Tongue (tissue), 3 donors: ENCODE results near the gene CPAMD8. TPM values are rescaled to one million over a fixed set of nuclear protein-coding genes. Genes with fewer than 3 reads are reported as not detected.

Experiments
- DNase-seq: peaks from one replicate; pipeline ENCODE4 v3.0.0-alpha.2; 2015
- small RNA-seq: library from RNA; depleted of rRNA; stranded (forward); fragments of <200 nt; gene quantifications from one replicate; pipeline ENCODE3, GENCODE V24; 2014; ENCODE audit warnings: low replicate concordance
- total RNA-seq: library from RNA; depleted of rRNA; stranded (reverse); fragments of >200 nt; gene quantifications from one replicate; pipeline ENCODE4 v1.2.3, GENCODE V29; 2014

The CPAMD8 gene
- total RNA-seq, 1 donor from 2014 or later, result 6.2 TPM

- DNase-seq, result no peak
Observed at GRCh38 chr19:16872728-16873127, 153.9 kb downstream of the CPAMD8 start.

DNA sequence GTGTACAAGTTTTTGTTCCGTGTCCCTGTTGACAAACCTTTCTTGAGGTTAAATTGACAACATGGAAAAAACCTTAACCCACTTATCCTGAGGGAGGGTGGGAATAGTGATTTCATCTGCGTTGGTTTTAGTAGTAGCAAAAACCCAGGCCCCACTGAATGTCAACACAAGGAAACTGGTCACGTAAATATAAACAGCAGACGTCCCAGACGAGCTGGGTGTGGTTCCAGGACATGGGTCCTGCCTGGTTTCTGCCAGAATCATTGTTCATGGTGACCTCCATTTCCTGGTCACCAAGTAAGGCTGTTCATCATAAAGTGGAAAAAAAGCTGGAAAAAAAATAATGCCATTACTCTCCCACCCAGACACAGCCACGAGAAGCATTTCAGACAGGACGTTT is 154.7 kb downstream of the CPAMD8 start:
- no peak for DNase-seq

GRCh38 chr19:16869331-16869972 is 157.2 kb downstream of the CPAMD8 start:
- DNase-seq, result no peak

- no peak for DNase-seq
Observed at GRCh38 chr19:16868423-16869130, 158.0 kb downstream of the CPAMD8 start.

GRCh38 chr19:16867211-16867610 is 159.4 kb downstream of the CPAMD8 start:
- DNase-seq, result no peak

DNA sequence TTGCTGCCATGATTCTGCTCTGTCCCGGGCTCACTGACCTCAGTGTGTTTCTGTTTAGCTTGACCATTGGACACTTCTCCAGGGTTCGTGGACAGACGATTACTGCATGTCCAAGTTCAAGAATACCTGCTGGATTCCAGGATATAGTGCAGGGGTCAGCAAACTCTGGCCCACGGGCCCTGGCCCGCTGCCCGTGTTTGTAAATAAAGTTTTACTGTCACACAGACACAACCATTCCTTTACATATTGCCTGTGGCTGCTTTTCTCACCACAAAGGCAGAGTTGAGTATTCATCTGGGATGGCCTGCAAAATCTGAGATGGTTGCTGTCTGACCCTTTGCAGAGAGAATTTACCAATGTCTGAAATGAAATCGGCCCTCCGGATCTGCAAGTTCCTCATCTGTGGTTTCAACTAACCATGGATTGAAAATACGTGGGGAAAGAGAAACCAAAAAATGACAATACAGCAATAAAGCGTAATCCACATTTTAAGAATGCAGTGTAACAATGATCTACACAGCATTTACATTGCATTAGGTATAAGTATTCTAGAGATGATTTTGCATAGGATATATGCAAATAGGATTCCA is 163.7 kb downstream of the CPAMD8 start:
- DNase-seq, result no peak

GRCh38 chr19:16861834-16862233 is 164.8 kb downstream of the CPAMD8 start:
- DNase-seq, result no peak

DNA sequence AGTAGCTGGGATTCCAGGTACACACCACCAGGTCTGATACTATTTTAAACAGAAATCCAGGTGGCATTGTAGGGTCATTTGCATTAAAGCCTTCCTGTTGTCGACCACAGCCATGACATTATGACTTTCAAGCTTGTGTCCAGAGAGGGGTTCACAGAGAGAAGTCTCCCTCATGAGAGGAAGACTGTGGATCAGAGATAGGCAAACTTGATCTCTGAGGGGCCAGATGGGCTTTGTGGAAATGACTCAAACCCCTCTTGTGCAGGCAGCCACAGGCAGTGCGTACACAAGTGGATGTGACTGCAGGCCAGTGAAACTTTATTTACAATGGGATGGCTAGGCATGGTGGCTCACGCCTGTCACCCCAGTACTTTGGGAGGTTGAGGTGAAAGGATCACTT is 165.6 kb downstream of the CPAMD8 start:
- DNase-seq, result no peak

- peak; percentile 24 for DNase-seq
Observed at GRCh38 chr19:16860118-16860517, 166.5 kb downstream of the CPAMD8 start.

DNA sequence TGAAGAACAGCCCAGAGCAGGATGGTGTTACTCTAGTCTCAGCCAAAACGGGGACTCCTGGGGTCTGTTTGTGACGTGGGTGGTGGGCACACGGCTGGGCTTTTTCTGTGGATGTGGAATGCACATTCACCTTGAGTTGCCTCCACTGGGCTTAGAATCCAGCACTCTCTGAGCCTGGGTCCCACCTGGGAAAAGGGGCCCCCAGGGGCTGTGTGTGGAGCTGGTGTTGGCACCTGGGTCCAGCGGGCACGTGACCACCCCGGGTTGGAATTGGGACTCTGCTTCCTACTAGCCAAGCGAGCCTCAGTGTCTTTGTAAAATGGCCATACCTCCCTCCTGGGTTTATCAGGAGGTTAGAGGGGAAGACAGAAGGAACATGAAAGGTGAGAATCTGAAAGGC is 167.0 kb downstream of the CPAMD8 start:
- no peak for DNase-seq

- no peak for DNase-seq
Observed at GRCh38 chr19:16856091-16856490, 170.5 kb downstream of the CPAMD8 start.

GRCh38 chr19:16853066-16853465 is 173.5 kb downstream of the CPAMD8 start:
- no peak for DNase-seq

DNA sequence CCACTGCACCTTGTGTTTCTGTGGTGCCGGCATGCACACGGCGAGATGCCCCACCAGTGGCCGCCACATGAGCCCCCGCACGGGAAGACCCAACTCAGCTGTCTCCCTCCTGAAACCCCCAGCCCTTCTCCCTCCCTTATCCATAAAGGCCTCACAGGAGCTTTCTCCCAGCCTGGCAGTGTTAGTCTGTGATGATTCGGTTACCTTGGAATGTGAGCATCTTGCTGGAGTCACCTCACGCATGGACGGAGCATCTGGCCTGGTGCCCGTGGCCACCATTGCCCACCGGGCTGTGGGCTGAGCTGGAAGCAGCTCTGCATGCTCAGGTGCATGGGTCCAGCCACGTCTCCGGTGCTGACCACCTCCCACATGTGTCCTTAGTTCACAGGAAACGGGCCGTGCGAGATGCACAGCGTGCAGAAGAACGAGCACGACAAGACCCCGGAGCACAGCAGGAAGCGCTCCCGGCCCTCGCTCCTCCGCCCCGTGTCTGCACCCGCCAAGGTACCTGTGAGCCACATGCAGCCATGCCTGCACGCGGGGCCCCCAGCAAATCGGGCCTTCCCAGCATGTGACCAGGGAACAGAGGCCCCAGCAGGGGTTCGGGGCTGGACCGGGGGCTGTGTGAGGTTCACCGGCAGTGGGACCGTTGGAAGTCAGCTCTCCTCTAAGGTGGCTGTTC is 175.4 kb downstream of the CPAMD8 start:
- no peak for DNase-seq

DNA sequence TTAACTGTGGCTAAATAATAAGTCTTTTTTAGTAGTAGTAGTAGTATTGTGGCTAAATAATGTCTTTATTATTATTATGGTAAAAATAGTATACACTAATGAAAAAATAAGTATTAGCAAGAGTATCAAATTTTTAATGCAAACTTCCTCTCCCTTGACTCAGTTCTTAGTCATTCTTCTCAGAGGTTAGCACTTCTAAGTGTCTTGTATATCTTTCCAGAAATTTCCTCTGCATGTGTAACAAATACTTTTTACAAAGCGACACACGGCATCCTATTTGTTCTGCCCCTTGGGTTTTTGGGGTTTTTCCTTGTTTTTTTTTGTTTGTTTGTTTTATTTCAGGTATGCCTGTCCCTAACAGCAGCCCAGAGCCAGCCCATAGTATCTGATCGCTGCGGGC is 176.5 kb downstream of the CPAMD8 start:
- no peak for DNase-seq

- no peak for DNase-seq
Observed at GRCh38 chr19:16849168-16849567, 177.4 kb downstream of the CPAMD8 start.

- no peak for DNase-seq
Observed at GRCh38 chr19:16847430-16847829, 179.2 kb downstream of the CPAMD8 start.

DNA sequence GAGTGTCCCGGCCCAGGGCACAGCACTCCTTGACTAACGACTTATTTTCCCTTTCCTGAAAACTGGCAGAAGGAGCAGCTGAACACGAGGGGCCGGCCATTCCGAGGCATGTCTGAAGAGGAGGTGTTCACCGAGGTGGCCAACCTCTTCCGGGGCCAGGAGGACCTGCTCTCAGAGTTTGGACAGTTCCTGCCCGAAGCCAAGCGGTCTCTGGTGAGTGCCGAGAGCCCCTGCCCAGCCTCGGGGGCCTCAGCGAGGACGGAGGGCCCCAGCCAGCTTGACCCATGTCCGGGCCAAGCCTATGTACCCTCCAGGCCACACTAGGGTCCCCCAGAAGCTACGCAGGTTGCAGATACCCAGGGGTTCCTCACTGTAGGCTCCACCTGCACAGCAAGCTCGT is 179.7 kb downstream of the CPAMD8 start:
- DNase-seq, result no peak

Small RNAs within 50 kb of the gene (small RNA-seq; reads per million reads assigned to genes)
- gene RN7SL823P (0.05 reads per million), gene RN7SL835P (not detected)

Other genes starting within 250 kb of the CPAMD8 start
- gene SIN3B, start 197.4 kb downstream of the CPAMD8 start, total RNA-seq, result 39.0 TPM
- gene F2RL3, start 137.8 kb downstream of the CPAMD8 start, total RNA-seq, result 1.3 TPM
- 5.1 TPM for gene HAUS8, start 48.6 kb upstream of the CPAMD8 start, total RNA-seq
- 24.1 TPM for gene MYO9B, start 49.0 kb upstream of the CPAMD8 start, total RNA-seq
- 21.7 TPM for gene USE1, start 188.5 kb upstream of the CPAMD8 start, total RNA-seq
- 5.3 TPM for gene OCEL1, start 199.4 kb upstream of the CPAMD8 start, total RNA-seq
- 35.0 TPM for gene NR2F6, start 219.1 kb upstream of the CPAMD8 start, total RNA-seq
- 12.3 TPM for gene USHBP1, start 237.9 kb upstream of the CPAMD8 start, total RNA-seq
- gene BABAM1, start 240.6 kb upstream of the CPAMD8 start, total RNA-seq, result 70.7 TPM